ENCODE results near the gene TIMM23B.
"Not testable (repeated sequence)": the region's sequence is repeated elsewhere in the genome, so short reads cannot be mapped to it uniquely, and the experiment has no call there.

- TF ChIP-seq CTCF (IDR thresholded peaks at IDR 0.05; ENCODE audit: low read depth, low read length); MYC (IDR thresholded peaks at IDR 0.05; ENCODE audit: low read depth, low read length); MAX (IDR thresholded peaks at IDR 0.05; ENCODE audit: low read depth, low read length); POLR2A (IDR thresholded peaks at IDR 0.05; ENCODE audit: extremely low read depth, insufficient read length): not testable (repeated sequence)
Measured at GRCh38 chr10:49922041-49922440, 19.8 kb upstream of the TIMM23B start.

All from NB4 (cell line).